22Rv1 (cell line): ENCODE results near the gene PIH1D1.

Experiments
- ZFX ChIP-seq: fragments of 450-650 bp; IDR thresholded peaks from 2 replicates; pipeline ENCODE4 v1.6.1; 2017; ENCODE audit warnings: antibody characterized with exemption, borderline replicate concordance
- TF ChIP-seq, protein P1 (sequence below): fragments of 450-650 bp; IDR thresholded peaks from 2 replicates; pipeline ENCODE4 v1.5.1; 2017; ENCODE audit warnings: mild to moderate bottlenecking

GRCh38 chr19:49417088-49417487, 34.5 kb downstream of the PIH1D1 start:
- TF ChIP-seq, protein P1, sequence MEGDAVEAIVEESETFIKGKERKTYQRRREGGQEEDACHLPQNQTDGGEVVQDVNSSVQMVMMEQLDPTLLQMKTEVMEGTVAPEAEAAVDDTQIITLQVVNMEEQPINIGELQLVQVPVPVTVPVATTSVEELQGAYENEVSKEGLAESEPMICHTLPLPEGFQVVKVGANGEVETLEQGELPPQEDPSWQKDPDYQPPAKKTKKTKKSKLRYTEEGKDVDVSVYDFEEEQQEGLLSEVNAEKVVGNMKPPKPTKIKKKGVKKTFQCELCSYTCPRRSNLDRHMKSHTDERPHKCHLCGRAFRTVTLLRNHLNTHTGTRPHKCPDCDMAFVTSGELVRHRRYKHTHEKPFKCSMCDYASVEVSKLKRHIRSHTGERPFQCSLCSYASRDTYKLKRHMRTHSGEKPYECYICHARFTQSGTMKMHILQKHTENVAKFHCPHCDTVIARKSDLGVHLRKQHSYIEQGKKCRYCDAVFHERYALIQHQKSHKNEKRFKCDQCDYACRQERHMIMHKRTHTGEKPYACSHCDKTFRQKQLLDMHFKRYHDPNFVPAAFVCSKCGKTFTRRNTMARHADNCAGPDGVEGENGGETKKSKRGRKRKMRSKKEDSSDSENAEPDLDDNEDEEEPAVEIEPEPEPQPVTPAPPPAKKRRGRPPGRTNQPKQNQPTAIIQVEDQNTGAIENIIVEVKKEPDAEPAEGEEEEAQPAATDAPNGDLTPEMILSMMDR, result no peak
- TF ChIP-seq ZFX, result no peak
